CD4-positive, alpha-beta T cell (primary cell): ENCODE results near the gene GNAS-AS1. TPM values are rescaled to one million over a fixed set of nuclear protein-coding genes. Genes with fewer than 3 reads are reported as not detected.
A peak's percentile ranks its signal among the peaks of the same experiment; 100 is the strongest.

Experiments
- ATAC-seq: fragments of 200-7000 bp; cut with Tn5 transposase; one replicate; pipeline ENCODE4 v1.10.0; 2022; ENCODE audit warnings: mild to moderate bottlenecking; ENCODE audit not compliant: poor library complexity
- CTCF ChIA-PET: fragments of 350-600 bp; sonication (Branson Sonifier 250); formaldehyde crosslinking; loops from one replicate; lab custom pipeline; 2021; ENCODE audit warnings: antibody characterized with exemption, inconsistent platforms; lab: Charles Lee
- POLR2A ChIA-PET: fragments of 350-600 bp; sonication (Branson Sonifier 250); formaldehyde crosslinking; loops from one replicate; lab custom pipeline; 2021; ENCODE audit warnings: antibody characterized with exemption, inconsistent platforms; lab: Charles Lee
- DNase-seq, 14 experiments: peaks; one replicate each; pipeline ENCODE4 v3.0.0-alpha.2; 2013 to 2020; ENCODE audit warnings: mixed read lengths in 2 of 14
- H3K27ac ChIP-seq, 2 donors: one replicate each; pipeline versions ENCODE4 v1.5.1 to v1.7.0; 2013; ENCODE audit warnings: low read length in 2 of 2, low read depth in 1 of 2, mild to moderate bottlenecking in 1 of 2
- H3K27me3 ChIP-seq, 2 experiments: 1 replicate in 1 of 2; 2 replicates in 1 of 2; pipeline versions ENCODE4 v1.6.1 to v1.7.0; 2013; ENCODE audit warnings: low read length in 2 of 2, control low read depth in 1 of 2, mild to moderate bottlenecking in 1 of 2, moderate library complexity in 1 of 2; ENCODE audit not compliant: insufficient read depth in 2 of 2, control insufficient read depth in 1 of 2
- H3K36me3 ChIP-seq: one replicate; pipeline ENCODE4 v1.6.1; 2013; ENCODE audit warnings: low read length, control low read depth; ENCODE audit not compliant: insufficient read depth
- H3K4me1 ChIP-seq: one replicate; pipeline ENCODE4 v1.6.1; 2013; ENCODE audit warnings: low read length, control low read depth; ENCODE audit not compliant: insufficient read depth
- H3K4me3 ChIP-seq: one replicate; pipeline ENCODE4 v1.5.1; 2013; ENCODE audit warnings: mild to moderate bottlenecking, low read length, moderate library complexity
- H3K9me3 ChIP-seq, 2 experiments: 1 replicate in 1 of 2; 2 replicates in 1 of 2; pipeline versions ENCODE4 v1.6.1 to v1.7.0; 2013; ENCODE audit warnings: low read length in 2 of 2, mild to moderate bottlenecking in 2 of 2, control low read depth in 1 of 2, moderate library complexity in 1 of 2; ENCODE audit not compliant: control insufficient read depth in 1 of 2, insufficient read depth in 1 of 2
- H3K27ac Mint-ChIP-seq: one replicate; pipeline ENCODE4 v1.8.0; 2020; ENCODE audit warnings: mixed read lengths
- H3K27me3 Mint-ChIP-seq: one replicate; pipeline ENCODE4 v1.8.0; 2021; ENCODE audit warnings: mixed read lengths
- H3K36me3 Mint-ChIP-seq: one replicate; pipeline ENCODE4 v1.8.0; 2021; ENCODE audit warnings: low read depth, mixed read lengths
- H3K4me1 Mint-ChIP-seq: one replicate; pipeline ENCODE4 v1.8.0; 2021; ENCODE audit warnings: low read depth, mixed read lengths
- H3K4me3 Mint-ChIP-seq: one replicate; pipeline ENCODE4 v1.8.0; 2020; ENCODE audit warnings: mild to moderate bottlenecking, mixed read lengths
- H3K9me3 Mint-ChIP-seq: one replicate; pipeline ENCODE4 v1.8.0; 2020; ENCODE audit warnings: mixed read lengths
- intact Hi-C, 2 experiments: fragments of 100-400 bp; cut with DNase I in 1 of 2; cut with micrococcal nuclease in 1 of 2; formaldehyde crosslinking; loops; one replicate each; pipeline versions ENCODE4 v1.15.1 to v1.9.0; 2023 to 2025; cut with DNase I, micrococcal nuclease
- total RNA-seq, 174 experiments: library from RNA in 2 of 174; stranded (reverse) in 2 of 174; gene quantifications; one replicate each; pipeline ENCODE4 v1.2.3 and lab custom pipeline; 2021 to 2026
- TF ChIP-seq, protein P1 (sequence below): fragments of 200-600 bp; IDR thresholded peaks from one replicate; pipeline ENCODE4 v1.8.0; 2022; ENCODE audit warnings: antibody characterized with exemption, mild to moderate bottlenecking

GNAS-AS1 gene
- total RNA-seq, 2 experiments from 2014 or later: not detected

DNA sequence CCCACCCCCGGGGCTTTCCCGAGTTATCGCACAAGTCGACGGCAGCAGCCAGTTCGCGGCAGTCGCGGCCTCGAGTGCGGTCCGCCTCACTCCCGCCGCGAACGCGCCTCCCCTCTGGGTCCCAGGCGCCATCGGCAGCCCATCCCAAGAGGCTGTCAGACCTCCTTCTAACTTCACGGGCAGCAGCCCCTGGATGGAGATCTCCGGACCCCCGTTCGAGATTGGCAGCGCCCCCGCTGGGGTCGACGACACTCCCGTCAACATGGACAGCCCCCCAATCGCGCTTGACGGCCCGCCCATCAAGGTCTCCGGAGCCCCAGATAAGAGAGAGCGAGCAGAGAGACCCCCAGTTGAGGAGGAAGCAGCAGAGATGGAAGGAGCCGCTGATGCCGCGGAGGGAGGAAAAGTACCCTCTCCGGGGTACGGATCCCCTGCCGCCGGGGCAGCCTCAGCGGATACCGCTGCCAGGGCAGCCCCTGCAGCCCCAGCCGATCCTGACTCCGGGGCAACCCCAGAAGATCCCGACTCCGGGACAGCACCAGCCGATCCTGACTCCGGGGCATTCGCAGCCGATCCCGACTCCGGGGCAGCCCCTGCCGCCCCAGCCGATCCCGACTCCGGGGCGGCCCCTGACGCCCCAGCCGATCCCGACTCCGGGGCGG lies 3.4 kb upstream of the GNAS-AS1 start:
- DNase-seq (no peak), ATAC-seq (no peak)
- peaks cover 6% of the 10 kb centered on the region for H3K36me3 Mint-ChIP-seq
- no peak overlapping the region for H3K27ac Mint-ChIP-seq
- peak overlapping the region; percentile 48 for H3K4me3 Mint-ChIP-seq
- TF ChIP-seq, protein P1, sequence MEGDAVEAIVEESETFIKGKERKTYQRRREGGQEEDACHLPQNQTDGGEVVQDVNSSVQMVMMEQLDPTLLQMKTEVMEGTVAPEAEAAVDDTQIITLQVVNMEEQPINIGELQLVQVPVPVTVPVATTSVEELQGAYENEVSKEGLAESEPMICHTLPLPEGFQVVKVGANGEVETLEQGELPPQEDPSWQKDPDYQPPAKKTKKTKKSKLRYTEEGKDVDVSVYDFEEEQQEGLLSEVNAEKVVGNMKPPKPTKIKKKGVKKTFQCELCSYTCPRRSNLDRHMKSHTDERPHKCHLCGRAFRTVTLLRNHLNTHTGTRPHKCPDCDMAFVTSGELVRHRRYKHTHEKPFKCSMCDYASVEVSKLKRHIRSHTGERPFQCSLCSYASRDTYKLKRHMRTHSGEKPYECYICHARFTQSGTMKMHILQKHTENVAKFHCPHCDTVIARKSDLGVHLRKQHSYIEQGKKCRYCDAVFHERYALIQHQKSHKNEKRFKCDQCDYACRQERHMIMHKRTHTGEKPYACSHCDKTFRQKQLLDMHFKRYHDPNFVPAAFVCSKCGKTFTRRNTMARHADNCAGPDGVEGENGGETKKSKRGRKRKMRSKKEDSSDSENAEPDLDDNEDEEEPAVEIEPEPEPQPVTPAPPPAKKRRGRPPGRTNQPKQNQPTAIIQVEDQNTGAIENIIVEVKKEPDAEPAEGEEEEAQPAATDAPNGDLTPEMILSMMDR: no peak
- H3K4me1 Mint-ChIP-seq: peaks cover 23% of the 10 kb centered on the region
- ChIA-PET CTCF (interaction anchor here (0.7 to 1.0 kb wide), 2 partner anchors 10 to 203 kb away, joined by 3 to 4 read pairs; partner anchors contain the start of gene STX16), POLR2A (interaction anchor here (3.7 kb wide), 1 partner anchor 202 kb away, joined by 22 read pairs; the partner anchor contains the start of gene STX16)
- no peak overlapping the region for H3K27ac ChIP-seq
- no peaks in the 10 kb centered on the region for H3K36me3 ChIP-seq
- peaks cover 0 to 50% of the 10 kb centered on the region in 2 experiments for H3K9me3 ChIP-seq
- no peak overlapping the region for H3K4me3 ChIP-seq
- peaks cover 55 to 58% of the 10 kb centered on the region in 2 experiments for H3K27me3 ChIP-seq
- H3K27me3 Mint-ChIP-seq: peaks cover 76% of the 10 kb centered on the region
- intact Hi-C loops: loop anchor here in 1 of 2 experiments (5.0 to 10.0 kb wide), 2 partner anchors 202 to 619 kb away; partner anchors contain the start of gene STX16
- H3K4me1 ChIP-seq: peaks cover 52% of the 10 kb centered on the region
- no peaks in the 10 kb centered on the region for H3K9me3 Mint-ChIP-seq

DNA sequence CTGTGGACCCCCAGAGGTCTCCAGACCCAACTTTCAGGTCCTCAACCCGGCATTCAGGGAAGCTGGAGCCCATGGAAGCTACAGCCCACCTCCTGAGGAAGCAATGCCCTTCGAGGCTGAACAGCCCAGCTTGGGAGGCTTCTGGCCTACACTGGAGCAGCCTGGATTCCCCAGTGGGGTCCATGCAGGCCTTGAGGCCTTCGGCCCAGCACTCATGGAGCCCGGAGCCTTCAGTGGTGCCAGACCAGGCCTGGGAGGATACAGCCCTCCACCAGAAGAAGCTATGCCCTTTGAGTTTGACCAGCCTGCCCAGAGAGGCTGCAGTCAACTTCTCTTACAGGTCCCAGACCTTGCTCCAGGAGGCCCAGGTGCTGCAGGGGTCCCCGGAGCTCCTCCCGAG lies 2.8 kb upstream of the GNAS-AS1 start:
- TF ChIP-seq, protein P1: no peak
- no peak overlapping the region for H3K27ac ChIP-seq
- H3K27me3 ChIP-seq: peaks cover 55 to 58% of the 10 kb centered on the region in 2 experiments
- peaks cover 6% of the 10 kb centered on the region for H3K36me3 Mint-ChIP-seq
- H3K9me3 ChIP-seq: peaks cover 0 to 50% of the 10 kb centered on the region in 2 experiments
- H3K9me3 Mint-ChIP-seq: no peaks in the 10 kb centered on the region
- H3K4me3 ChIP-seq: no peak overlapping the region
- H3K36me3 ChIP-seq: no peaks in the 10 kb centered on the region
- H3K4me3 Mint-ChIP-seq: no peak overlapping the region
- intact Hi-C loops: loop anchor here in 1 of 2 experiments (5.0 to 10.0 kb wide), 2 partner anchors 201 to 619 kb away; partner anchors contain the start of gene STX16
- H3K27me3 Mint-ChIP-seq: peaks cover 72% of the 10 kb centered on the region
- peaks cover 52% of the 10 kb centered on the region for H3K4me1 ChIP-seq
- POLR2A ChIA-PET: interaction anchor here (3.7 kb wide), 1 partner anchor 202 kb away, joined by 22 read pairs; the partner anchor contains the start of gene STX16
- no peak for DNase-seq
- no peak for ATAC-seq
- H3K27ac Mint-ChIP-seq: no peak overlapping the region
- peaks cover 23% of the 10 kb centered on the region for H3K4me1 Mint-ChIP-seq
- CTCF ChIA-PET: interaction anchor here (0.7 to 1.3 kb wide), 3 partner anchors 10 to 203 kb away, joined by 3 to 4 read pairs (median 3); partner anchors contain the start of gene STX16

DNA sequence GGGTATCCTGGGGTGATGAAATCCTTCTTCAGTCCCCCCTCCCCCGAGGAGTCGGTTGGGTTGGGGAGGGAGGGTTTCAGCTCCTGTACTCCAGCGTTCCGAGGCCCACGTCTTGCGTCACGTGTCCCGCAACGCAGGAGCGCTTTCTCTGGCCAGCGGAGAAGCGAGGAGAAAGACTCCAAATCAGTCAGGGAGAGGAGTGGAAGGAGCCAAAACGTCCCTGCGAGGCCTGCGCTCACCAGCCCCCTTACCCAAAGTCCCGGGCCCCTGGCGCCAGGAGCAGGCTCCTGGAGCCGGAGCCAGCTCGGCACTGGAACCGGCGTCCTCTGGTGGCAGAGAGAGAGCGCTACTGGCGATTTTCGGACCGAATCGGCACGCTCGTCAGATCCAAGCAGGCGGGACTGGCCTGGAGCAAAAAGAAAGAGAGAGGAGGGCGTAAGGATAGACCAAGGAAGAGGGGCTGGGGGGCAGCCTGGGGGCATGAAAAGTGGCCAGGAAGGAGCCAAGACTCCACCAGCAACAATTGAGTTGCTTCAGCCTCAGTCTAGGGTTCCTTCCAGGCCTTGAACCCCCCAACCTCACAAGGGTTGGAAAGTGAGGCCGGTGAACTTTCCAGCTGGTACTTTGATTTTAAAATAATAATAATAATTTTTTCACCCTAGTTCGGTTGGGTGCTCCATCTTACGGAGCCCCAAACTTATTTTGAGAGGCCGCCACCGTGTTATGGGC lies 2.0 kb upstream of the GNAS-AS1 start, which contains the start of gene GNAS:
Gene GNAS (plus strand): TSS at position 174 of the 729 bp plus-strand sequence.
- peak within 1 kb of the TSS; percentile 94 for H3K4me3 Mint-ChIP-seq
- POLR2A ChIA-PET: interaction anchor here (0.7 to 3.7 kb wide), 2 partner anchors 97 to 201 kb away, joined by 3 to 22 read pairs; partner anchors contain the start of gene STX16

More for the DNA sequence above, 2.0 kb upstream of the GNAS-AS1 start, which contains the start of gene GNAS:
- Mint-ChIP-seq H3K4me1 (peaks cover 23% of the 10 kb centered on the region), H3K27me3 (peaks cover 69% of the 10 kb centered on the region), H3K9me3 (no peaks in the 10 kb centered on the region), H3K27ac (no peak within 1 kb of the TSS), H3K36me3 (peaks cover 6% of the 10 kb centered on the region)
- Histone ChIP-seq H3K9me3 (peaks cover 0 to 50% of the 10 kb centered on the region in 2 experiments), H3K4me1 (peaks cover 52% of the 10 kb centered on the region), H3K4me3 (peak within 1 kb of the TSS; percentile 56), H3K27me3 (peaks cover 54 to 57% of the 10 kb centered on the region in 2 experiments), H3K36me3 (no peaks in the 10 kb centered on the region), H3K27ac (no peak within 1 kb of the TSS)
- CTCF ChIA-PET: interaction anchor here (0.6 to 2.0 kb wide), 6 partner anchors 121 to 642 kb away, joined by 3 to 9 read pairs (median 4); partner anchors contain the start of gene STX16
- peak; percentile 53 for ATAC-seq
- peak; percentile 24 to 76 (median 44) for DNase-seq
- intact Hi-C loops: loop anchor here in 1 of 2 experiments (5.0 to 10.0 kb wide), 2 partner anchors 200 to 618 kb away; partner anchors contain the start of gene STX16
- TF ChIP-seq, protein P1: peak; percentile 32
